CD4-positive, alpha-beta T cell (primary cell): ENCODE measurements around the gene CDC5L. TPM values are rescaled to one million over a fixed set of nuclear protein-coding genes. Genes with fewer than 3 reads are reported as not detected.

Experiments used
- ATAC-seq: fragments of 200-7000 bp; cut with Tn5 transposase; one replicate; pipeline ENCODE4 v1.10.0; 2022; ENCODE audit warnings: mild to moderate bottlenecking; ENCODE audit not compliant: poor library complexity
- CTCF ChIA-PET: fragments of 350-600 bp; sonication (Branson Sonifier 250); formaldehyde crosslinking; loops from one replicate; lab custom pipeline; 2021; ENCODE audit warnings: antibody characterized with exemption, inconsistent platforms; lab: Charles Lee
- POLR2A ChIA-PET: fragments of 350-600 bp; sonication (Branson Sonifier 250); formaldehyde crosslinking; loops from one replicate; lab custom pipeline; 2021; ENCODE audit warnings: antibody characterized with exemption, inconsistent platforms; lab: Charles Lee
- DNase-seq, 14 experiments: peaks; one replicate each; pipeline ENCODE4 v3.0.0-alpha.2; 2013 to 2020; ENCODE audit warnings: mixed read lengths in 2 of 14
- H3K27ac ChIP-seq, 2 donors: one replicate each; pipeline versions ENCODE4 v1.5.1 to v1.7.0; 2013; ENCODE audit warnings: low read length in 2 of 2, low read depth in 1 of 2, mild to moderate bottlenecking in 1 of 2
- H3K27me3 ChIP-seq, 2 experiments: 1 replicate in 1 of 2; 2 replicates in 1 of 2; pipeline versions ENCODE4 v1.6.1 to v1.7.0; 2013; ENCODE audit warnings: low read length in 2 of 2, control low read depth in 1 of 2, mild to moderate bottlenecking in 1 of 2, moderate library complexity in 1 of 2; ENCODE audit not compliant: insufficient read depth in 2 of 2, control insufficient read depth in 1 of 2
- H3K36me3 ChIP-seq: one replicate; pipeline ENCODE4 v1.6.1; 2013; ENCODE audit warnings: low read length, control low read depth; ENCODE audit not compliant: insufficient read depth
- H3K4me1 ChIP-seq: one replicate; pipeline ENCODE4 v1.6.1; 2013; ENCODE audit warnings: low read length, control low read depth; ENCODE audit not compliant: insufficient read depth
- H3K4me3 ChIP-seq: one replicate; pipeline ENCODE4 v1.5.1; 2013; ENCODE audit warnings: mild to moderate bottlenecking, low read length, moderate library complexity
- H3K9me3 ChIP-seq, 2 experiments: 1 replicate in 1 of 2; 2 replicates in 1 of 2; pipeline versions ENCODE4 v1.6.1 to v1.7.0; 2013; ENCODE audit warnings: low read length in 2 of 2, mild to moderate bottlenecking in 2 of 2, control low read depth in 1 of 2, moderate library complexity in 1 of 2; ENCODE audit not compliant: control insufficient read depth in 1 of 2, insufficient read depth in 1 of 2
- H3K27ac Mint-ChIP-seq: one replicate; pipeline ENCODE4 v1.8.0; 2020; ENCODE audit warnings: mixed read lengths
- H3K27me3 Mint-ChIP-seq: one replicate; pipeline ENCODE4 v1.8.0; 2021; ENCODE audit warnings: mixed read lengths
- H3K36me3 Mint-ChIP-seq: one replicate; pipeline ENCODE4 v1.8.0; 2021; ENCODE audit warnings: low read depth, mixed read lengths
- H3K4me1 Mint-ChIP-seq: one replicate; pipeline ENCODE4 v1.8.0; 2021; ENCODE audit warnings: low read depth, mixed read lengths
- H3K4me3 Mint-ChIP-seq: one replicate; pipeline ENCODE4 v1.8.0; 2020; ENCODE audit warnings: mild to moderate bottlenecking, mixed read lengths
- H3K9me3 Mint-ChIP-seq: one replicate; pipeline ENCODE4 v1.8.0; 2020; ENCODE audit warnings: mixed read lengths
- CTCF ChIP-seq: fragments of 200-600 bp; IDR thresholded peaks from one replicate; pipeline ENCODE4 v1.8.0; 2022; ENCODE audit warnings: antibody characterized with exemption, mild to moderate bottlenecking
- intact Hi-C, 2 experiments: fragments of 100-400 bp; cut with DNase I in 1 of 2; cut with micrococcal nuclease in 1 of 2; formaldehyde crosslinking; loops; one replicate each; pipeline versions ENCODE4 v1.15.1 to v1.9.0; 2023 to 2025; cut with DNase I, micrococcal nuclease
- total RNA-seq, 174 experiments: library from RNA in 2 of 174; stranded (reverse) in 2 of 174; gene quantifications; one replicate each; pipeline ENCODE4 v1.2.3 and lab custom pipeline; 2021 to 2026

Gene CDC5L
- total RNA-seq, 2 experiments from 2014 or later = 18.9 to 19.9 TPM

GRCh38 chr6:44430326-44430725 lies 42.8 kb downstream of the CDC5L start:
- Mint-ChIP-seq H3K27me3 (no peaks in the 10 kb centered on the region), H3K27ac (no peak overlapping the region), H3K9me3 (no peaks in the 10 kb centered on the region), H3K4me3 (no peak overlapping the region), H3K36me3 (peaks cover 91% of the 10 kb centered on the region), H3K4me1 (peaks cover 11% of the 10 kb centered on the region)
- no peak overlapping the region for H3K4me3 ChIP-seq
- POLR2A ChIA-PET = no interaction called here
- no peaks in the 10 kb centered on the region for H3K9me3 ChIP-seq
- H3K4me1 ChIP-seq = no peaks in the 10 kb centered on the region
- H3K27me3 ChIP-seq = no peaks in the 10 kb centered on the region
- ATAC-seq (no peak), DNase-seq (no peak)
- no peak for TF ChIP-seq CTCF
- H3K36me3 ChIP-seq = peaks cover 72% of the 10 kb centered on the region
- H3K27ac ChIP-seq = no peak overlapping the region
- CTCF ChIA-PET = interaction anchor here (0.6 to 1.7 kb wide), 4 partner anchors 15 to 1101 kb away, joined by 3 to 5 read pairs (median 4); no protein-coding TSS in a partner anchor
- intact Hi-C loops = no loop called here

GRCh38 chr6:44431118-44431725 lies 43.7 kb downstream of the CDC5L start:
- Mint-ChIP-seq H3K36me3 (peaks cover 88% of the 10 kb centered on the region), H3K27ac (no peak overlapping the region), H3K27me3 (no peaks in the 10 kb centered on the region), H3K9me3 (no peaks in the 10 kb centered on the region), H3K4me1 (peaks cover 11% of the 10 kb centered on the region), H3K4me3 (no peak overlapping the region)
- H3K4me3 ChIP-seq = no peak overlapping the region
- peaks cover 64% of the 10 kb centered on the region for H3K36me3 ChIP-seq
- intact Hi-C loops = loop anchor here in 1 of 2 experiments (1.0 kb wide), 2 partner anchors 25 to 1283 kb away; no protein-coding TSS in a partner anchor
- ChIA-PET CTCF (interaction anchor here (0.8 to 1.7 kb wide), 5 partner anchors 14 to 34 kb away, joined by 3 to 5 read pairs (median 3); no protein-coding TSS in a partner anchor), POLR2A (no interaction called here)
- no peaks in the 10 kb centered on the region for H3K27me3 ChIP-seq
- peak; percentile 71 for TF ChIP-seq CTCF
- ATAC-seq (peak; percentile 68), DNase-seq (peak in 9 of 14 experiments; percentile 6 to 67 (median 24))
- H3K4me1 ChIP-seq = no peaks in the 10 kb centered on the region
- no peaks in the 10 kb centered on the region for H3K9me3 ChIP-seq
- no peak overlapping the region for H3K27ac ChIP-seq

GRCh38 chr6:44432227-44432626 lies 44.7 kb downstream of the CDC5L start:
- ATAC-seq (no peak), DNase-seq (no peak)
- Histone ChIP-seq H3K27ac (no peak overlapping the region), H3K36me3 (peaks cover 59% of the 10 kb centered on the region), H3K27me3 (no peaks in the 10 kb centered on the region), H3K4me1 (no peaks in the 10 kb centered on the region), H3K9me3 (no peaks in the 10 kb centered on the region), H3K4me3 (no peak overlapping the region)
- Mint-ChIP-seq H3K27me3 (no peaks in the 10 kb centered on the region), H3K36me3 (peaks cover 88% of the 10 kb centered on the region), H3K4me1 (peaks cover 15% of the 10 kb centered on the region), H3K4me3 (no peak overlapping the region), H3K27ac (no peak overlapping the region), H3K9me3 (no peaks in the 10 kb centered on the region)
- POLR2A ChIA-PET = no interaction called here
- CTCF ChIA-PET = interaction anchor here (0.8 to 1.2 kb wide), 2 partner anchors 15 to 35 kb away, joined by 3 read pairs; no protein-coding TSS in a partner anchor
- no peak for TF ChIP-seq CTCF
- intact Hi-C loops = no loop called here
